Measurements from ENCODE around the gene CMTM7.

The CMTM7 gene

DNA sequence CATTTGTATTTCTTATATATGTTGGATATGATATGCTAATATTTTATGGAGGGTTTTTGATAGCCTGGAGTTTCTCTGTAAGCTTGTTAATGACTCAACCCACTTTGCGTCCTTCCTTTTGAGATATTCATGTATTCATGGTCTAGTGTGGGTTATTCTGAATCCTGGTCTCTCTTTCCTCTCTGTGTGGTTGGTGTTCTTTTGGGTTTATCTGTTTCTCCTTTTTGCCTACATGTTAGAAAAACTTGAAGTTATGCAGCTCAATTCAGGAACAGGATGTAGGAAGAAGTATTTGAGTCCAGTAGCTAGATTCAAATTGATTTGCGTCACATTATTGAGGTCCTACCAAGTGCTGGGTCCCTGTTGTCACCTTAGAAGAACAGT lies 28.1 kb downstream of the CMTM7 start:
- no peak for DNase-seq

DNA sequence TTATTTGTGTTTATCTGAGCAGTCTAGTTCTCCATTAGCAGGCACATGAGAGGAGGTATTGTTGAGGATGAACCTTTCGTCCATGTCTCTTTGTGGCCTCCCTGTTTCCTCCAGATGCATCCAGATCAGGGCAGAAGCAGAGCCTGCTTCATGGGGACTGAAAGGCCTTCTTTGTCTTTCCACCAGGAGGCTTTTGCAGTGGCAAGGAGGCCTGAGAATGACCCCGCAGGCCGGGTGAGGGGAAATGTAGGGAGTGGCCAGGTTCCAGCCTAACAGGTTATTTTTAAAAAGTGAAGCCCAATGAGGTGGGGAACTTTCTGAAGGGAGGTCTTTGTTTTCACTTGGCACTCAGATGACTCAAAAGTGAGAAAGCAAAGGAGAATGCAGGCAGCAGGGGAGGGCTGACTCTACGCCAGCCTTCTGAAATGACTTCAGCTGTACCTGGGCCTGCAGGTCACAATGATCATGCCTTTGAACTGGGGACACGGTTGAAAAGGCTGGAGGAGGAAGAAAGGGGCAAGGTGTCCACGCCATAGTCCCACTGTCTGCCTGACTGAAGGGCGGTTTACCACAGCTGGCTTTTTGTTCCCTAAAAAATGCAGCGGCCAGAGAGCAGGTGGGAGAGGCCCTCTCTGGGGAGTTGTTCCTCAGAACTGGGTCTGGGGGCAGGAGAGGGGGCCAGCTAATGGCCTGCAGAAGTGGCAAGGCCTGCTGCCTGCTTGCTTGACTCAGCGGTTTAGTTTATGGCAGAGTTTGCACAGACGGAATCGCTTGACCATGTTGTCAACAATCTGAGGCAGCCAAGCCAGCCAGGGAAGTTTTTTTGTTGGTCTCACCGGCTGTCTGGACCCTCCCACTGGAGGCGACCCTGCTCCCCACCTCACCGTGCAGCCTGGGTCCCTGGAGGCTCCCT lies 28.7 kb downstream of the CMTM7 start:
- DNase-seq: peak; percentile 56

DNA sequence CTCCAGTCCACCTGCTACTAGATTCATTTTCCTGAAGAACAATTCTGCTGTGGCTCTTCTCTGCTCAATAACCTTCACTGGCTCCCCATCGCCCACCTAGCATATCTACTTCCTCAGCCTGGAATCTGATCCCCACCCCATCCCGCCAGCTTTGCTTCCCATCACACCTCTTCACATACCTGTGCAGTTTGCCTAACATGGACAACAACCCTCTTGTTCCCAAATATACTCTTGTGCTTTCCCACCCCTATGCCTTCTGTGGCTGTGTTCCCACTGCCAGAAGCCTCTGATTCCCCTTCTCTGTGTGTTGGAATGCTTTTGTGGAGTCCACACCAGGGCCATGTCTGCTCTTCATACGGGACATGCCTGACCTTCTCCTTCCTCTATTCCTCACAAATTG lies 29.5 kb downstream of the CMTM7 start:
- peak; percentile 1 for DNase-seq

DNA sequence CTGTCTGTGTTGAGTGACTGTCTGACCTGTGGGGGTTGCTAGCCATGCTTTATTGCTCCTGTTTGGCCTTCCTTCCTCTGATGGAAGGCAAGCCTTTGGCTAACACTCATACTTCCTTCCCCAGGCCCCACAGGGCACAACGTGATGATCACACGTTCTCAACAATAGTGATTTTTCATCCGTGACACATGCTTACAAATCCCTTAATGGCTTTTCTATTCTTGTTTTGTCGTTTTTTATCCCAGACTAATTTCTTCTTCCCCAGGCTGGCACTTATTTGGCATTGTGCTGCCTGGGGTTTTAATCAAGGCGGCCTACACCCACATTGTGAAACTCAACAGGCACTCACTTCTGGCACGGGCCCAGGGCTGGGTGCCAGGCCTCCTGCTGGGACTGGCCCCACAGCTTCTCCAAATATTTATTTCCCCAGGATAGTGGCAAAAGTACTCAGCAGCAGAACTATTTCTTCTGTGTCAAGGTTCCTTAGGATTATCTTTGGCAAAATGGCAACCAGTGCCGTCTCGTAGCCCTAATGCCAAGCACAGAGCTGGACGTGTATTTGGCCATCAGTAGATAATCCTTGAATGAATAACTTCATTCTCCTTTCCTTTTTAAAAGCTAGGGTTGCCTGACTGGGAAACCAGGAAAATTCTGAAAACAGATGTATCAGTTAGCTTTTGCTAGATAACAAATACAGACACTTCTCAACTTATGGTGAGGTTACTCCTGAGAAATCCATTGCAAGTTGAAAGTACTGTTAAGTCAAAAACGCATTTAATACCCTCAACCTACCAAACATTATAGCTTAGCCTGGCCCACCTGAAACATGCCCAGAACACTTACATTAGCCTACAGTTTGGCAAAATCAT lies 30.6 kb downstream of the CMTM7 start:
- DNase-seq: peak; percentile 2

DNA sequence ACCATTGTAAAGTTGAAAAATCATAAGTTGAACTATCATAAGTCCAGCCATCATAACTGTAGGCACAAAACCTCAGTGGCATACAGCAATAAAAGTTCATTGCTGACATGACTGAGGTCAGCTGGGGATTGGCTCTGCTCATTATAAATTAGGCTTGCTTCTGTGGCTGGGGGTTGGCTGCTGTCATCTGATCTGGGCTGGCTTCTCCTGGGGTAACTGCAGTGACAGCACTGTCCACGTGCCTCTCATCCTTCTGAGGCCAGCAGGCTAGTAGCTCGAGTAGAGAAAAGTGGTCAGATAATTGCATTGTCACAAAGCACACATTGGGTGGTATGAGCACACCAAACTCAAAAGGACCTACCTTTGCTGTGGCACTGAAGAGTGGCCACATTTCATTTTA lies 31.3 kb downstream of the CMTM7 start:
- peak; percentile 2 for DNase-seq

DNA sequence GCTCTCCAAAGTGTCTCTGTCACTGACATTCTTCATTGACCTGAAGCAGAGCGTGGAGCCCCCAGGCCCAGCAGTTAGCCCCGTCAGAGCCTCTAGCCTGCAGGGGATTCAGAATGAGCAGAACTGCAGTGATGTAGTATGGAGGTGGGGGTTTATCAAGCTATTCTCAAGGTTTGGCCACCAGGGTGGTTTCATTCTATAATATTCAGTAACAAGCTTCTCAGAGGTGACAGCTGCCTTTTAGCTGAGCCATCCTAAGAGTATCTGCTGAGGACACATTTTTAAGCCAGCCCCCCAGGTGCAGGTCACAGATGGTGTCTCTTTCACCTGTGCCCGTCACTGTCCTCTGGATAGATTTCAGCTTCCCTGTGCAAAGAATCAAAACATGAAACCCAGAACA lies 31.9 kb downstream of the CMTM7 start:
- DNase-seq: peak; percentile 5

DNA sequence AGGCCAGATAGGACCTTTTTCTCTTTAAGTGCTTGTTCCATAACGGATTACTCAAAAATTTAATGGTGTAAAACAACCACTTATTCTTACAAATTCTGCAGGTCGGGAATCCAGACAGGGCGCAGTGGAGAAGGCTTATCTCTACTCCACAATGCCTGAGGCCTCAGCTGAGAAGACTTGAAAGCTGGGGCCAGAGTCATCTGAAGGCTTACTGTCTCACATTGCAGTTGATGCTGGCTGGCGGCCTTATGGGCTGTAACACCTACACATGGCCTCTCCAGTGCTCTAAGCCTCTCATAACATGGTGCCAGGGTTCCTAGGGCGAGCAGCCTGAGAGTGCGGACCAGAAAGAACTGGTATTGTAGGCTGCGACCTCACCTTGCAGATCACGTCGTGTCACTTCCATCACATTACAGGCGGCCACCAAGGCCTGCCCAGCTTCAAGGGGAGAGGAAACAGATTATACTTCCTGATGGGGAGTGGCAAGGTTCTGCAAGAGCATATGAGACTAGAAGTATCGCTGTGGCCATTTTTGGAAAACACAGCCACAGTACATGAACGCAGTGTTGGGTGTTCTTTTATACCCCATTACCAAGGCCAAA lies 32.4 kb downstream of the CMTM7 start:
- peak; percentile 16 for DNase-seq

DNA sequence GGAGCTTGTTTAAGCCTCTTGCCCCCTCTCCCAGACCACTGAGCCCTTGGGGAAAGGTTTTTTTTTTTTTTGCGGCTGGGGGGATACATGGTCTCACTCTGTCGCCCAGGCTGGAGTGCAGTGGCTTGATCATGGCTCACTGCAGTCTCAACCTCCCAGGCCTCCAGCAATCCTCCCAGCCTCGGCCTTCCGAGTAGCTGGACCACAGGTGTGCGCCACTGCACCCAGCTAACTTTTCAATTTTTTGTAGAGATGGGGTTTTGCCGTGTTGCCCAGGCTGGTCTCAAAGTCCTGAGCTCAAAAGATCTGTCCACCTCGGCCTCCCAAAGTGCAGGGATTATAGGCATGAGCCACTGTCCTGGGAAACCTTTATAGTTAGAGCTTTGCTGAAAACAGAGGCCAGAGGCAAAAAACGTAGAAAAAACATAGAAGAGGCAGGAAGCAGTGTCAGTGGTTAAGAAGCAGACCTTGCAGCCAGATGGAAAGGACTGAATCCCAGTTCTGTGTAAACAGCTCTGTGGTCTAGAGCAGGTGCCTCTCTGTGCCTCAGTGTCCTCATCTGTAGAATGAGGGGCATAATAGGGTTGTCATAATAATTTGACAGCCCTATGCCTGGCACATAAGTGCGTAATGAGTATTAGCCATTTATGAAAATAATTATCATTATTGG lies 33.1 kb downstream of the CMTM7 start:
- peak; percentile 2 for DNase-seq

DNA sequence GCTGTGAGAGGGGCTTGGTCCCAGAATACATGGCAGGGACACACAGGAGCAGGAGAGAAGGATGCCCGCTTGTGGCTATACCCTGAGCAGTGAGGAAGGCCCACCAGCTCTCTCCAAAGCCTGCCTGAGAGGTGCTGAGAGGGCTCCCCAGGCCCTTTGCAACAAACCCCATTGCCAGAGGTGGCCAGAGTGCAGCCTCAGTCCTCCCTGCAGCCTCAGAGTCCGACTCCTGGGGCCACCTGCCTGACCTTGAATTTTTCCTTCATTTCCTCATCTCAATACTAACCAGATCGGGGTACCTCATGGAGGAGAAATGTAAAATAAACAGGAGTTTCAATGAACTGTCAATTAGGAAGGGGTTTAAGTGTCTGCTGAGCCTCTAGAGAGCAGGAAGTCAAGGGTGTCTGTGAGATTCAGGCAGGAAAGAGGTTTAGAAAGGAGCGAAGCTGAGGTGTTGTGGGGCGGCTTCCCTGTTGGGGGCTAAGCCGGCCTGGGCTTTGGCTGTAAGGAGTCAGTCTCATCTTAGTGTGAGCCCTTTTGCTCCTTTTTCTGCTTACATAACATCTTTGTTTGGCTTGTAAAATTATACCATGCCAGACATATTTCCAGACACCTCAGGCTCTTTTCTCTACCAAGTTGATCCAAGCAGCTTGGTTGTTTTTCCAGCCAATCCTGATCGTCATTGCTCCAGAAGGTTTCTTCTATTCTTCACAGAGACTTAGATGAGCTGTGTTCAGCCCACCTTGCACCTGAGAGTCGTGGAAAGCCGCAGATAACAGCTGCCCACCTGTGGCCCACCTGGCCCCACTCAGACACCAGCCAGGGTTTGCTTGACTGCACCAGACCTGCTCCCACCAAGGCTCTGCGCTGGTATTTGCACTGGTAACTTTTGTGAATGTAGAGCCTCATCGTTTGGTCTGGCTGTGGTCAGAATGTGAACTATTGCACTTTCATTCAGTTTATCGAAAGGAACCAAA lies 36.7 kb downstream of the CMTM7 start:
- DNase-seq: peak; percentile 33

DNA sequence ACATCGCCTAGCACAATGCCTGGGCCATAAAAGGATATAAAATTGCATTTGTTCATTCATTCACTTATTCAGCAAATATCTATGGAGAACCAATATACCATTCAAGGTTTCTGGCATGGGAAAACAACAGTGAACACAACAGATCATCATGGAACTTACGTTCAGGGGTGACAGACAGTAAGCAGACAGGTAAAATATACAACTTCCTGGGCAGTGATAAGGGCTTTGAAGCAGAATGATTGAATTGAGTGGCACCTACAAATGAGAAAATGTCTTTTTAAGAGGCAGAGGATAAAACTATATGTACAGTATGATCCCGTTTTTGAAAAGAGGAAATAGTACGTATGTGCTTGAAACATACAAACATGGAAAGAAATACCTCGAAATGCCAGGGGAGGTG lies 39.2 kb downstream of the CMTM7 start:
- DNase-seq: no peak

DNA sequence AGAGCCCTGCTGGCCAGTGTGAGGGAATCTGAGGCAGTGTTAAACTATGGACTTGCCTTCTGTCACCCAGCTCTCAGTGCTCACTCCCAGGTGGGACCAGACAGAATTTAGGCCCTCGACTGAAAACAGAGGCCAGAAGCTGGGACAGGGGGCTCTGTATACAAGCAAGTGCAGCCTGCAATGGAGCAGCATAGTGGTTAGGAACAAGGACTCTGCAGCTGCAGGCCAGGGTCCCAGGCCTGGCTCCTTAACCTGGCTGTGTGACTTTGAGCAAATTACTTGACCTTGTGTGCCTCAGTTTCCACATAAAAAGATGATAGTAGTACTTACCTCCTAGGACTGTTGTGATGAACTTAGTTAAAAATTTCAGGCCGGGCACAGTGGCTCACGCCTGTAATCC lies 39.8 kb downstream of the CMTM7 start:
- DNase-seq: peak; percentile 2

DNA sequence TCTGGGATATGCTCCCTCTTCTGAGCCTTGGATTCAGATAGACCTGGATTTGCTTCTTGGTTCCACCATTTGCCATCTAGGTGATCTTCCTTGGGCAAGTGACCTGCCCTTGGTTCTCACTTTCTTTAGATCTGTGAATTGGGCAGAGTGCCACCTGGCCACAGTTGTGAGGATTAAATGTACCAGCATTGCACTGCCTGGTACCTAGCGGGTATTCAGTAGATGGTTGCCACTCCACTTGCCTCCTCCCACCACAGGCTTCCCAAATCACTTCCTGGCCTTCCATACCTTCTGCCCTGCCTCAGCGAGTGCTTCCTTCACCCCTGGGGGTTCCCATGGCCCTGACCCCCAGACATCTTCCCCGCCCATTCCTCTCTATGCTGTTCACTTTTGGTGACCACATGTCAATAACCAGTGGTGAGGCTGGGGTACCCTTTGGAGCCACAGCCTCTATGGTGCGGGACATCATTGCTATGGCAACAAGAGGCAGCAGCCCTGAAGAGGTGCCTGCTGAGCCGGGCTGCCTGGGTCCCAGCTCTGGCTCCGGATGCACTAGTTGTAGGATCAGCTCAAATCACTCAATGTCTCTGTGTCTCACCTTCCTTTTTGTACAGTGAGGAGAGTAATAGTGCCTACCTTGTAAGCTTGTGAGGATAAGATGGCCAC lies 40.5 kb downstream of the CMTM7 start:
- no peak for DNase-seq

DNA sequence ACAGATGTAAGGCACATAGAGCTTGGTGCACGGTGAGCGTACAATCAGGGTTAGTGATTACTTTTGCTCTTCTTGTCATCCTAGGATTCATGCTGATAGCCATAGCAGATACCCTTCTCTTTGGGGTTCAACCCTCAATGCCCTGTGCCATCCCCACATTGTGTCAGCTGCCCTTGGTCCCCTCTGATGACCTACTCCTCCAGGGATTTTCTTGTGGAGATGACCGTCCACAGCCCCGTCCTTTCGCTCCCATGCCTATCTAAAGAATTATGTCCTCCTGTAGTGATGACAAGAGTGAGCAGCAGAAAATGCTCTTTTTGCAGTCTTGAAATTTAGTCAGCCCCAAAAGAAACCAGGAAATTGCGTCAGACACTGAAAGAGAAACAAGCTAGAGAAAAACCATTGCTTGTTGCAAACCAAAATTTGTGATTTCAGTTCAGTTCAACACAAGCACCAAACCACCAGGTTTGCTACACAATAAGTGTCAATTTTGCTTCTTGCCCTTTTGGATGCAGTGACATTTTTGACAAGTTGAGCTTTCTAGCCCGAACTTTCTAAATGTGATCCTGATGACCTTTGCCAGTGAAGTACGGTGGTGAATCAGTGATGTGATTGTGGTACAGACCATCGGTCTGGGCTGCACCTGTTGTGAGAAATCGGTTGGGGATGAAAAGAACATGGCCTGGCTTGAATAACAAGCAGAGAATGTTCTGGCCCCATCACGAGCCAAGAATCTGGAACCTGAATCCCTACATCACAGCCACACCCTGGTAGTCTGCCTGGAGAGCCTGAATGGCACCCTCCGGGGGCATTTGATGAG lies 41.3 kb downstream of the CMTM7 start:
- peak; percentile 39 for DNase-seq

DNA sequence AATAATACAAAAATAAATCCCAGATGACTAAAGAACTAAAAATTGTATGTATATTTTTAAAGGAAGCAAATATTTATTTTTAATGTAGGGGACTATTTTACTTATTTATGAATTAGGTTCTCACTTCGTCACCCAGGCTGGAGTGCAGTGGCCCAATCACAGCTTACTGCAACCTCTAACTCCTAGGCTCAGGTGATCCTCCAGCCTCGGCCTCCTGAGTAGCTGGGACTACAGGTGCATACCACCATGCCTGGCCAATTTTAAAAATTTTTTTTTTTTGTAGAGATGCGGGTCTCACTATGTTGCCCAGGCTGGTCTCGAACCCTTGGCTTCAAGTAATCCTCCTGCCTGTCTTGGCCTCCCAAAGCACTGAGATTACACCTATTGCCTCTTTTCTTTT lies 42.6 kb downstream of the CMTM7 start:
- DNase-seq: peak; percentile 0

DNA sequence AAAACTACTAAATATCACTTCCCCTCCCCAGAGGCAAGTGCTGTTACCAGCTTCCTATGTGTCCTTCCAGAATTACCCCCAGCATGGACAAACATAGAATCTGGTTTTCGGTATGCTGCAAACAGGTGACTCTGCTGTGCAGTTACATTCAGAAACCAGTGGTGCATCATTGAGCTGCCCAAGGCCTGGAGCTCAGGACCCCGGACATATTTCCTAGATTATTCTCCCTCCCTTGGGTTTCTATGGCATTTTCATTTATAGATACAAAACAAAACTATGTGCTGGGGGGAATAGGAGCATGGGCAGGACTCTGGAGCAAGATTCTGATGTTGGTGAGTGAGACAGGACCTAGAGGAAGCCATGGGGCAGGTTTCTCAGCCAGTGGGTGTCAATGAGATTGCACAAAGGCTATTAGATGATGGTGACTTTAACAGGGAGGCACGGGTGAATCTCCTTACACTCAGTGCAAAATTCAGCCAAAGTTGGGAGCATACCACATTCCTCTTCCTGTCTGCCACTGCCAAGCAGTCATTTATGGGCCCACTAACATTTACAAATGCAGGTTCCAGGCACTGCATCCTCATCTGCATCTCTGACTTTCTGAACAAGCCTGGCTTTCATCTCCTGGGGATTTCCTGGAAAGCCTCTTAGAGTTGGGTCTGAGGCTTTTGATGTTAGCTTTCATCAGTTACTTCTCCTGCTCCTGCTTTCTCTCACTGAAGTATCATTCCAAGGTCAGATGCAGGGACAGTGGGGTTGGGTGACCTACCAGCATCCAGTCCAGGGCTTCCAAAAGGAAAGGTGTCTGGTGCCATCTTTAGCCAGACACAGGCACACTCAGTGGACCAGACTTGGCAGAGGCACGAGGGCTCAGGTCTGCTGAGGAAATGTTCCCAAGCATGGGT lies 44.5 kb downstream of the CMTM7 start:
- peak; percentile 4 for DNase-seq

DNA sequence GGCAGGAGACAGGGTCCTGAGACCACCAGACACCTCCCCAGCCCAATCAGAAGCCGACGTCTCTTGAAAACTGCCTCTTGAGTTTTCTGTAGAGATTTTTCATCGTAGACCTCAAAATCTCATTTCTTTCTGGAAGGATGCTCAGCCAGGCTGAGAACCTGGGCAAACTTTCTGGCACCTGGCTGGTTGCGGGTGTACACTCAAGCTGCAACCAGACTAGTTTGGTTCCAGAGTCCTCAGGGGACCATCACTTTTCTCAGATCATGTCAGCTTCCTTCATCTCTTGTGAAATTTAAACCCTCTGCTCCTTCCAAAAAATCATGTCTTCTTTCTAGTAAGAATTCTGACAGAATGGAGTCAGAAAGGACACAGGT lies 45.1 kb downstream of the CMTM7 start:
- DNase-seq: peak; percentile 2

DNA sequence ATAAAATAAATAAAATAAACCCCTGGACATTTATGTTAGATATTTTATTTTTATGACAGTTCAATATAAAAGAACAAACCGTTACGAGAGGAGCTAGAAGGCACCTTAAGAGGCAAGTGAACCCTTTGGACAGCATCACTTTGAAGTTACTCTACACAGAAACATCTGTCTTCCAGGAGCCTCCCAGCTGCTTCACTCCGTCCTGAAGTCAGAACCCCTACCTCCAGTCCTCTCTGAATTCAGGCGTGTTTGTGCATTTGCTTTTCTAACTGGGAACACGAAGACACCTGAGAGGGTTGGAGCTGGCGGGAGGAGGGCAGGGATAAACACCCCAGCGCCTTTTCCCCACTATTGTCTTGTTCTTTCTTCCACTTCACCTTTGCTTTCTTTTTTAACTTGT lies 46.2 kb downstream of the CMTM7 start:
- peak; percentile 1 for DNase-seq

DNA sequence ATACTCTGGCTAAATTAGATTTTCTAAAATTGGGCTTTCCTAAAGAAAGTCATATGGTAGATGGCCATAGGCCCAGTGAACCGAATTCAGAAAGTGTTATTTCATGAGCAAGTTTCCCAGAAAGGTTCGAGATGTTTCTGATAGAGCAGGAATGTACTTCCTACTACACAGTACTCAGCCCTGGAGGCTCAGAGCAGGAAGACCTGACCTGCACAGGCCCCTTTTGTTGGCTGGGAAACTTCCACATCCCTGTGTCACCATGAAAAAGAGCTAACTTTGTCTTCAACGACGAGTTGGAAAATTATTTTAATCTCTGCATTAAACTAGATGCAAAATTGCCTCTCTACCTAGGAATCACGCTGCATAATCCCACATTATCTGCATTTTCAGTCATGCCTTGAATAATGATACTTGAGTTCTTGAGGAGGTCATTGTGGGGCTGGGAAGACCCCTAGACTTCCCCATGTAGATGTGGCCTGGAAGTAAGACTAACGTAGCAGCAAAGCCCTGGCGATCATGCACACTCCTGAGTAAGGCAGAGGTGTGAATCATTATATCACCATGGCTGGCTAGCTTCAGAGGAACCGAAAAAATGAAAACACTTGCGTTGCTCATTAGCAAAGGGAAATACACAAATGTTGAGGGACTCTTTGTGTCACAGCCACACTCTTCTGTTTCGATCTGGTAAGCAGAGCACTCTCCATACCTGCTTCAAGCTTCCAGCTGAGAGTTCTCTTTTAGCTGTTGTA lies 47.1 kb downstream of the CMTM7 start:
- peak; percentile 58 for DNase-seq

Measured in stimulated activated CD4-positive, alpha-beta T cell treated with anti-CD3 and anti-CD28 coated beads, Interleukin-4, amount 100 ng/mL, for 24 hours (primary cell).